GM19397 (cell line): ENCODE data around the gene PCDH12.

Source experiments
- ATAC-seq: cut with Tn5 transposase; IDR thresholded peaks from one replicate; pipeline ENCODE4 v1.9.1; 2021; ENCODE audit warnings: mild to moderate bottlenecking, moderate library complexity; ENCODE audit not compliant: unreplicated experiment

Gene PCDH12

DNA sequence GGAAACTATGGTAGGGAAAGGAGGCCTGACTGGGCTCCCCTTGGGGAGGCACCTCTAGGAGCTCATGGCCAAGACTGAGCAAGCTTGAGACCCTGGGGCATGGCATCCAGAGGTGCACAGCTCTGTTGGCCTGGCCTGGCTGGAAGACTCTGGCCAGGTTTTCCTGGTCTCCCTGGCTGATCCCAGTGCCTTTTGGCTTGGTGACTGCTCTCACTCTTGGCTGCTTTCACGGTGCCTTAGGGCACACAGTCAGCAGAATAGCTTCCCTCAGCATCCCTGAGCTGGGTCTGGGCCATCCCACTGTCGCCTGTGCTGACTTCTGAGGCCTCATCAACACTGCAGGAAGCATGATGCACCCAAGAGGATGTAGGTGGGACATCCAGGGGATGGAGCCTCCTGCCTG lies 47.7 kb downstream of the PCDH12 start:
- ATAC-seq, result no peak

DNA sequence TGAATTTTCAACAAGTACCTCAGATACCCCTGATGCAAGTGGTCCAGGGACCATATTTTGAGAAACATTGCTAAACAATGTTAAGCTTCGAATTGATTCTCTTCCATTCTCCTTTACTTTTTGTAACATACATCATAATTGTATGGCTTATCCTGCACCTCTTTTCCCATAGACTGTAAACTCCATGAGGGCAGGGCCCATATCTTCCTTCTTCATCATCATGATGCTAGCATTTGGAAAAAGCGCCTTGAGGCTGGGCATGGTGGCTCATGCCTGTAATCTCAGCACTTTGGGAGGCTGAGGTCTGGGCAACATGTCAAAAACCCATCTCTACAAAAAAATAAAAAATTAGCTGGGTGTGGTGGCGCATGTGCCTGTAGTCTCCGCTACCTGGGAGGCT lies 48.8 kb downstream of the PCDH12 start:
- ATAC-seq, result no peak

DNA sequence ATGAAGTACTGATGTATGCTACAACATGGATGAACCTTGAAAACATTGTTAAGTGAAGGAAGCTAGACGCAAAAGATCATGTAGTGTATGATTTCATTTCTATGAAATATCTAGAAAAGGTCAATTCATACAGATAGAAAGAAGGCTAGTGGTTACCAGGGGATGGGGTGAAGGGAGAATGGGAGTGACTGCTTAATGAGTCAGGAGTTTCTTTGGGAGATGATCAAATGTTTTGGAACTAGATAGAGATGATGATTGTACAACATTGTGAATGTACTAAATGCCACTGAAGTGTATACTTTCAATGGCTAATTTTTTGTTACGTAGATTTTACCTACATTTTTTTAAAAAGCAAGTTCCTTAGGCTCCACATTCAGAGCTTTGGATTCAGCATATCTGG lies 49.2 kb downstream of the PCDH12 start:
- no peak for ATAC-seq

DNA sequence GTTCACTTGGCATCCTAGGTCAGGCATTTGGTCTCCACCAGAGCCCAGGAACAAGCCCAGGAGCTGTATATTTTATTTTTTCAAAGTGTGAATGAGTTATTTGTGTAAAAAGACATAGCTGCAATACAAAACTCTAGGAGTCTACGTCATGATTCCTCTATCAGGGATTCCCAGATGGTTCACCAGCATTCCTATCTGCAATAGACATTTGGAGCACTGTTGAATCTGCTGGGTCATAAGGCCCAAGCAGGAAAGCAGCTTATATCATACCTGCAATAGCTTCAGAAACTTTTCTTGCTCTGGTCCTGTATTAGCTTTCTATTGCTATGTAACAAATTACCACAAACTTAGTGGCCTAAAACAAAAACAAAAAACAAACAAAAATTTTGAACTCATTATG lies 51.0 kb downstream of the PCDH12 start:
- no peak for ATAC-seq

DNA sequence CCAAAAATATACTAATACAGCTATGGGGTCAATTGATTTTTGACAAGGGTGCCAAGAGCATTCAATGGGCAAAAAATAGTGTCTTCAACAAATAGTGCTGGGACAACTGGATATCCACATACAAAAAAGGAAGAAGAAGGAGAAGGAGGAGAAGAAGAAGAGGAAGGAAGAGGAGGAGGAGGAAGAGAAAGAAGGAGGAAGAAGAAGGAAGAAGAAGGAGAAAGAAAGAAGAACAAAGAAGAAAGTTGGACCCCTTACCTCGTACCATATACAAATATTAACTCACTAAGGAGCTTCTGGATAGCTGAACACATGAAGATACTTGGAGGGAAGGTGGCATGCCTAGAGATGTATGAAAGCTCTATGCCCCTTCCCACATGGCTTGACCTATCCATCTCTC lies 51.5 kb downstream of the PCDH12 start:
- ATAC-seq, result no peak

DNA sequence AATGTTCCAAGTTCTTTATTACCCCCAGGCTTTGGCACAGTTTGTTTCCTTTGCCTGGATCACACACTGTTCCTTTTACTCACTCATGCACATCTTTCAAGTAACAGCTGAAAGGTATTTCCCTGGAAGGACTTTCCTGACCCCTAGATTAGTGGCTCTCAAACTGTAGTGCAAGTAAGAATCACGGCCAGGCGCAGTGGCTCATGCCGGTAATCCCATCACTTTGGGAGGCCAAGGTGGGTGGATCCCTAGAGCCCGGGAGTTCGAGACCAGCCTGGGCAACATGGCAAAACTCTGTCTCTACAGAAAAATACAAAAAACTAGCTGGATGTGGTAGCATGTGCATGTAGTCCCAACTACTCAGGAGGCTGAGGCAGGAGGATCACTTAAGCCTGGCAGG lies 53.5 kb downstream of the PCDH12 start:
- no peak for ATAC-seq

DNA sequence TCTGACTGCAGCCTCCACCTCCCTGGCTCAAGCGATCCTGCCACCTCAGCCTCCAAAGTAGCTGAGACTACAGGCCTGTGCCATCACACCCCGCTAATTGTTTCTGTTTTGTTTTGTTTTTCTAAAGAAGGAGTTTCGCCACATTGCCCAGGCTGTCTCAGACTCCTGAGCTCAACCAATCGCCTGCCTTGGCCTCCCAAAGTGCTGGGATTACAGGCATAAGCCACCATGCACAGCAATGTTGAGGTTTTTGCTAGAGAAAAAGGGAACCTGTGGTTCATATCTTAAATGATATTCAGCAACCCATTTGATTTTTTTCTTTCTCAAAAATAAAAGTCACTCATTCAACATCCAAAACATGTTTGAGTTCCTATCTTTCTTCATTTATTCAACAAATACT lies 54.7 kb downstream of the PCDH12 start:
- ATAC-seq, result no peak

DNA sequence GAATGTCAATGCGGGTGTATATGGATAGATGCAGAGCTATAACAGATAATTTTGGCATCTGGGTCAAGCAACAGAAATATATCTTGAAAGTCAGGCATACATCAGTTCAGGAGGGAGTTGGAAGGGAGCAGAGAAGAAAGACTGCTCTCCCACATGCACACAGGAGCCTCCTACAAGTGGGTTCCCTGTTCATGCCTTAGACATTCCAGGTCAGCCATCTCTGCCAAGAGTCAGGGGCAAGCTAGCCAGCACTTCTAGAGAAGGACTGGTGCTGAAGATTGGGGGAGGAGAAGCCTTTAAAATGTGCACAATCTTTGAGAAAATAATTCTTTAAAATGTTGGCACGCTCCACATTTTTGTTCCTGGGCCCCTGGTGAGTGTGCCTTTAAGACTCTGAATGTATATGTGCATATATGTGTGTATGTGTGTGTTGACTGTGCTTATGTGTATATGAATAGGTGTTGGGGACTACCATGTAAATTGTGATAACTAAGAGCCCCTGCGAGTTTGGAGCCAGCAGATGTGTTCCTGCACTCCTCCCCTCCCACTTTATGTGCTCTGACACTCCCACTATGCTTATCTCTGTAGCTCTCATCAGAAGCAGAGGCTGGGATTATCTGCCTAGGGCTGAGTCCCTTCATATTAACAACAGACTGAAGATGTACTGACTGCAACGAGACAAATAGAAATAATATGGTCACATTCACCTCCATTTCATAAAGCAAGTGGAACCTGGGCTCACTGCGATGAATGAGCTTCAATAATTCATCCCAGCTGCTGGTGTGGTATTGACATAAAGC lies 55.8 kb downstream of the PCDH12 start:
- no peak for ATAC-seq

DNA sequence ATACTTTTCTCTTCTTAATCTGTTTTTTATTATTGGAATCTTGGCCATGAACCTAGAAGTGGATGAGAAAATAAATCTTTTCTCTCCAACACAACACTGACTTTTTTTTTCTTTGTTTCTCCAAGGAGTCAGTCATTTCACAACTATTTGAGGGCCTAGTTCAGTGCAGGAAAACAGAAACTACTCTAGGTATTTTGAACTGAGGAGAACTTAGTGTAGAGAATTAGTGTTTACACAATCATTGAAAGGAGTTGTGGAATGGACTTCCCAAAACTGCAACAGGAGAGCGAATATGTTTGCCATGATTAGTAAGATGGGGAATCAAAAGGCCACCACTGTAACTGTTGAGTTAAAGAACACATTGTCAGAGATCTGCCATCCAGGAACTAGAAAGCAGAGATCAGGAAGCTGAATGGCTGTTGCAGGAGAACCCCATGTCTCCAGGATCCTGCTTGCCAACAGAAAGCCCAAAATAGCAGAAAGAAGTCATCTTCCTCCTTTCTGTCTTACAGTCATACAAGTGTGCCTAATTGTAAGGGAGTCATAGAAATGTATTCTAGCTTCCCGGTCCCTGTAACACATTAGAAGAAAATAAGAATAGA lies 59.5 kb downstream of the PCDH12 start:
- ATAC-seq, result no peak

DNA sequence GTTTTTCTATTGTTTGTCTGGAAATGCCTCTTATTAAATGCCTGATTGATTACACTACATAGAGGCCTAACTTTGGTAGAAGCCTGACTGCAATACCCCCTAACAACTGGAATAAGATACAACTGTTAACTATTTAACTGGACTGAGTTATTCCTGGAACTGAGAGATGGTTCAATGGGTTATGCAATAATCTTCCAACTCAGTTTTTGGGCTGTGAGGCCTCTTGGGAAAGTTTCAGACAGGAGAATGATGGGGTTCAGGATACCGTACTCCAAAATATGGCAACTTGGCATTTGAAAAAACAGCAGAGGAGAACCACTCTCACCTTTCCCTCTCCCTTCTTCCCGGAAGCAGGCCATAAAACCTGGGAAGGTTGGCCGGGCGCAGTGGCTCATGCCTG lies 60.6 kb downstream of the PCDH12 start:
- ATAC-seq, result no peak
